ENCODE results near the gene TIAM2. TPM values are rescaled to one million over a fixed set of nuclear protein-coding genes. Genes with fewer than 3 reads are reported as not detected.
A peak's percentile ranks its signal among the peaks of the same experiment; 100 is the strongest.

TIAM2 gene
- total and polyA plus RNA-seq, 8 donors = 1.1 to 44.2 (median 5.5) TPM

DNA sequence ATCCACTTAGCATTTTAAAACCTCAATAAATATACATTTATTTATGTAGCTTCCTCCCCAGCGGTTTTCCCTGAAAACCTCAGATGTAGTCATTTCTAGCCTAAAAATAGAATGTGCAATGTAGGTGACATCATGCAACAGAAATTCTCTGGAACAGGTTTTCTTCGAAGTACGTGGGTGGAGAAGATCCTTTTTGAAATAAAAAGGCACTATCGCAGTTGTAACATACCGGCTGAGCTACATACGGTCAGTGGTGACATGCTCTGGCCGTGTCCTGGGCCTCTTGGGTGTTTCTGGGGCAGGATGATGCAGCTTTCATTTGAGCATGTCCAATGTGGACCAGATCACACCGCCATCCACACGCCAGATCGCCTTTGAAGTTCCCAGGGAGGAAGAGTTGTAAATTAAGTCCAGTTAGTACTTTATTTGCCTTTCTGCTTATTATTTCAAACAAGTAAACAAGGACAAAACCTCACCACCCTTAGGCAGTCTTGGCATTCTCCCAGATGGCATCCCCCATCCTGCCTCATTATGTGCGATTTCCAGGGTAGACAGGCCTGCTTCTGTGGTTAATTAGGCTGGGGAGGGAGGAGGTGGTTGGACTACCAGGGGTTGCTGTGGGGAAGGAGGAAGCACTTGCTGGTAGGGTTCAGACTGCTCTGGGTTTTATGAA, 159.2 kb downstream of the TIAM2 start:
- WGBS, 5 donors = 64 to 79% (median 74%) methylated on average over 11 of the region's 11 CpGs
- DNase-seq = peak in 1 of 2 donors; percentile 75
- intact Hi-C loops (cut with DNase I; ENCODE audit: low total_unique reads) = no loop called here
- H3K4me3 ChIP-seq = no peak overlapping the region
- H3K4me1 ChIP-seq = peaks cover 0 to 10% (median 3%) of the 10 kb centered on the region in 4 donors
- no peak overlapping the region for H3K27ac ChIP-seq
- no peaks in the 10 kb centered on the region for H3K27me3 ChIP-seq
- H3K9me3 ChIP-seq = no peaks in the 10 kb centered on the region
- TF ChIP-seq POLR2AphosphoS5 (IDR thresholded peaks at IDR 0.05) (no peak), POLR2A (IDR thresholded peaks at IDR 0.05) (no peak), EP300 (IDR thresholded peaks at IDR 0.05) (no peak)
- TF ChIP-seq, protein P1, sequence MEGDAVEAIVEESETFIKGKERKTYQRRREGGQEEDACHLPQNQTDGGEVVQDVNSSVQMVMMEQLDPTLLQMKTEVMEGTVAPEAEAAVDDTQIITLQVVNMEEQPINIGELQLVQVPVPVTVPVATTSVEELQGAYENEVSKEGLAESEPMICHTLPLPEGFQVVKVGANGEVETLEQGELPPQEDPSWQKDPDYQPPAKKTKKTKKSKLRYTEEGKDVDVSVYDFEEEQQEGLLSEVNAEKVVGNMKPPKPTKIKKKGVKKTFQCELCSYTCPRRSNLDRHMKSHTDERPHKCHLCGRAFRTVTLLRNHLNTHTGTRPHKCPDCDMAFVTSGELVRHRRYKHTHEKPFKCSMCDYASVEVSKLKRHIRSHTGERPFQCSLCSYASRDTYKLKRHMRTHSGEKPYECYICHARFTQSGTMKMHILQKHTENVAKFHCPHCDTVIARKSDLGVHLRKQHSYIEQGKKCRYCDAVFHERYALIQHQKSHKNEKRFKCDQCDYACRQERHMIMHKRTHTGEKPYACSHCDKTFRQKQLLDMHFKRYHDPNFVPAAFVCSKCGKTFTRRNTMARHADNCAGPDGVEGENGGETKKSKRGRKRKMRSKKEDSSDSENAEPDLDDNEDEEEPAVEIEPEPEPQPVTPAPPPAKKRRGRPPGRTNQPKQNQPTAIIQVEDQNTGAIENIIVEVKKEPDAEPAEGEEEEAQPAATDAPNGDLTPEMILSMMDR (IDR thresholded peaks at IDR 0.05) = no peak
- H3K36me3 ChIP-seq = no peaks in the 10 kb centered on the region

DNA sequence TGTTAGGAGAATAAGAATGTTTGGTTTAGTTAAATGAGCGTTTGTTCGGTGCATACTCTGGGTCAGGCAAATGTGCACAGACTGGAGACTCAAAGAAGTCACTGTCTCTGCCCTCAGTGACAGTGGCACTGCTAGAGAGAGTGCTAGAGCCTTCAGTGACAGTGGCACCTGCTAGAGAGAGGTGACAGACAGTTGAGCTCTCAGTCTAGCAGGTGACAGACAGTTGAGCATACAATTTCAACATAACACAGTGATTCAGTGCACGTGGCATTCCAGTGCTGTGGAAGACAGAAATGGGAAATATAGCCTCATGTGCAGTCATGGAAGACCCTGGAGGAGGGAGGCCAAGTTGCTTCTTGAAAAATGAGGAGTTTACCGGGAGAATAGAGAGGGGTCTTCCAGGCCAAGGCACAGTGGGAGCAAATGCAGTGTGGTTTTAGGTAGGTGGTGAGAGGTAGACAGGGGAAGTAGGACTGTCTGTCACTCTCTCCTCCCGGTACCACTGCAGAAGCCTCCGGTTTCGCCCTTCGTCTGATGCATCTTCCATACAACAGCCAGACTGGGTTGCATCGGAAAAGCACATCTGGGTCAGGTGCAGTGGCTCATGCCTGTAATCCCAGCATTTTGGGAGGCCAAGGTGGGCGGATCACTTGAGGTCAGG, 160.8 kb downstream of the TIAM2 start:
- intact Hi-C loops (cut with DNase I; ENCODE audit: low total_unique reads) = no loop called here
- DNase-seq = no peak
- no peaks in the 10 kb centered on the region for H3K9me3 ChIP-seq
- H3K4me1 ChIP-seq = peaks cover 0 to 10% (median 3%) of the 10 kb centered on the region in 4 donors
- H3K36me3 ChIP-seq = no peaks in the 10 kb centered on the region
- 90 to 94% (median 93%) methylated on average over 10 of the region's 10 CpGs for WGBS, 5 donors
- H3K27ac ChIP-seq = no peak overlapping the region
- H3K27me3 ChIP-seq = no peaks in the 10 kb centered on the region
- no peak for TF ChIP-seq POLR2A (IDR thresholded peaks at IDR 0.05)
- TF ChIP-seq, protein P1 (IDR thresholded peaks at IDR 0.05) = no peak
- no peak for TF ChIP-seq EP300 (IDR thresholded peaks at IDR 0.05)
- TF ChIP-seq POLR2AphosphoS5 (IDR thresholded peaks at IDR 0.05) = no peak
- no peak overlapping the region for H3K4me3 ChIP-seq

DNA sequence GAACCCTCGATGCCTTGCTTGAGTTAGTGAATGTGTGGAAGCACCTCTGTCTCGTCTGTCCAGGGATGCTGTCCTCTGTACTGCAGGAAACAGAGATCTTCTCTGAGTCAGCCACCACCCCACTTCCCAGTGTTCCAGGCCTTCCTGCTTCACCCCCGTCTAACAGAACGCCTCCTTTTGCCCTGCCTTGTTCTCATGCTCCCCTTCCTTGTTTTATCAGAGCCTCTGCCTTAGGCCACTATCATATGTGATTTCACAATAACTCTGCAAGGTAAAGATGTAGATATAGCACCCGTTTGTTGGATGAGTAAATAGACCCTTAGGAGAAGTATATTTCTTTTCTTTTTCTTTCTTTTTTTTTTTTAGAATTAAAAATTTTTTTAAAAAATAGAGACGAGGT, 162.0 kb downstream of the TIAM2 start:
- Histone ChIP-seq H3K36me3 (no peaks in the 10 kb centered on the region), H3K4me1 (peaks cover 0 to 10% (median 3%) of the 10 kb centered on the region in 4 donors), H3K9me3 (no peaks in the 10 kb centered on the region), H3K27ac (no peak overlapping the region), H3K4me3 (no peak overlapping the region), H3K27me3 (no peaks in the 10 kb centered on the region)
- DNase-seq = no peak
- TF ChIP-seq POLR2A (IDR thresholded peaks at IDR 0.05) (no peak), POLR2AphosphoS5 (IDR thresholded peaks at IDR 0.05) (no peak), EP300 (IDR thresholded peaks at IDR 0.05) (no peak)
- WGBS, 5 donors = 68 to 81% (median 73%) methylated on average over 6 of the region's 6 CpGs
- intact Hi-C loops (cut with DNase I; ENCODE audit: low total_unique reads) = no loop called here

GRCh38 chr6:155158030-155158843, 163.1 kb downstream of the TIAM2 start:
- Histone ChIP-seq H3K4me1 (peaks cover 0 to 10% (median 3%) of the 10 kb centered on the region in 4 donors), H3K27ac (no peak overlapping the region), H3K4me3 (no peak overlapping the region), H3K36me3 (no peaks in the 10 kb centered on the region), H3K9me3 (no peaks in the 10 kb centered on the region), H3K27me3 (no peaks in the 10 kb centered on the region)
- 53 to 69% (median 57%) methylated on average over 5 of the region's 5 CpGs for WGBS, 5 donors
- intact Hi-C loops (cut with DNase I; ENCODE audit: low total_unique reads) = no loop called here
- TF ChIP-seq, protein P1 (IDR thresholded peaks at IDR 0.05) = no peak
- no peak for TF ChIP-seq POLR2A (IDR thresholded peaks at IDR 0.05)
- no peak for TF ChIP-seq EP300 (IDR thresholded peaks at IDR 0.05)
- TF ChIP-seq POLR2AphosphoS5 (IDR thresholded peaks at IDR 0.05) = no peak
- DNase-seq = no peak
